Body of pancreas (tissue), 4 donors: ENCODE data around the gene RNF13. TPM values are rescaled to one million over a fixed set of nuclear protein-coding genes. Genes with fewer than 3 reads are reported as not detected.

Experiments used
- ATAC-seq: fragments of 150-250 bp; one replicate; pipeline ENCODE4 v1.9.1; 2016
- DNase-seq, 4 donors: peaks; one replicate each; pipeline ENCODE4 v3.0.0-alpha.2; 2019
- H3K27ac ChIP-seq, 4 donors: fragments of 200-600 bp; sonication (generic); 1 replicate in 3 of 4; 2 replicates in 1 of 4; pipeline versions ENCODE4 v1.5.1 to v1.6.1; 2016 to 2019; ENCODE audit warnings: mild to moderate bottlenecking in 1 of 4, mixed read lengths in 1 of 4, moderate library complexity in 1 of 4
- H3K27me3 ChIP-seq, 2 donors: fragments of 200-600 bp; sonication (generic); one replicate each; pipeline ENCODE4 v1.6.0; 2016; ENCODE audit warnings: mild to moderate bottlenecking in 1 of 2
- H3K36me3 ChIP-seq, 2 donors: fragments of 200-600 bp; sonication (generic); replicated peaks in 1 of 2; 2 replicates each; pipeline ENCODE4 v1.5.1; 2016; ENCODE audit warnings: low read depth in 2 of 2; ENCODE audit not compliant: insufficient read depth in 1 of 2
- H3K4me1 ChIP-seq: fragments of 200-600 bp; sonication (generic); one replicate; pipeline ENCODE4 v1.6.0; 2016
- H3K4me3 ChIP-seq, 2 donors: fragments of 200-600 bp; sonication (generic); 1 replicate in 1 of 2; 2 replicates in 1 of 2; pipeline ENCODE4 v1.5.1; 2016 to 2019
- H3K9me3 ChIP-seq, 3 donors: fragments of 200-600 bp; sonication (generic); 1 replicate in 2 of 3; 2 replicates in 1 of 3; pipeline ENCODE4 v1.5.1; 2016
- CTCF ChIP-seq, 7 experiments: fragments of 450-650 bp in 4 of 7; fragments of 200-600 bp in 3 of 7; sonication (generic) in 3 of 7; IDR thresholded peaks; one replicate each; pipeline ENCODE4 v1.5.1; 2016 to 2019; ENCODE audit warnings: antibody characterized with exemption in 7 of 7
- POLR2A ChIP-seq, 3 donors: fragments of 450-650 bp; IDR thresholded peaks; one replicate each; pipeline ENCODE4 v1.6.1; 2016; ENCODE audit warnings: antibody characterized with exemption in 3 of 3, mild to moderate bottlenecking in 2 of 3
- WGBS, 2 donors: methylation state at CpG; one replicate each; pipeline ENCODE4 v1.1.5; 2017; 5-methylcytosine and 5-hydroxymethylcytosine counted together
- intact Hi-C: fragments of 100-400 bp; cut with DNase I; formaldehyde crosslinking; loops from one replicate; pipeline ENCODE4 v1.15.1; 2023
- total RNA-seq, 2 donors: library from RNA; depleted of rRNA; stranded (reverse); fragments of >200 nt; gene quantifications; one replicate each; pipeline ENCODE4 v1.1.0, GENCODE V29; 2016

Gene RNF13
- total RNA-seq, 2 donors from 2014 or later, result 26.4 to 52.4 TPM

GRCh38 chr3:149848688-149849087 lies 35.7 kb downstream of the RNF13 start:
- intact Hi-C loops, result no loop called here
- Histone ChIP-seq H3K4me3 (no peak overlapping the region), H3K27me3 (no peaks in the 10 kb centered on the region), H3K36me3 (peaks cover 0 to 5% of the 10 kb centered on the region in 2 donors), H3K4me1 (peaks cover 16% of the 10 kb centered on the region), H3K27ac (no peak overlapping the region), H3K9me3 (no peaks in the 10 kb centered on the region)
- WGBS, 2 donors, result 50 to 72% methylated on average over 1 of the region's 1 CpG
- ATAC-seq, result no peak
- TF ChIP-seq CTCF (IDR thresholded peaks at IDR 0.05) (no peak), POLR2A (IDR thresholded peaks at IDR 0.05) (no peak)
- no peak for DNase-seq

GRCh38 chr3:149850787-149851584 lies 38.0 kb downstream of the RNF13 start:
- H3K27me3 ChIP-seq, result no peaks in the 10 kb centered on the region
- H3K4me3 ChIP-seq, result no peak overlapping the region
- DNase-seq (no peak), ATAC-seq (no peak)
- no peaks in the 10 kb centered on the region for H3K9me3 ChIP-seq
- 83 to 90% methylated on average over 6 of the region's 6 CpGs for WGBS, 2 donors
- H3K27ac ChIP-seq, result no peak overlapping the region
- H3K4me1 ChIP-seq, result peaks cover 6% of the 10 kb centered on the region
- H3K36me3 ChIP-seq, result peaks cover 0 to 9% of the 10 kb centered on the region in 2 donors
- TF ChIP-seq POLR2A (IDR thresholded peaks at IDR 0.05), result no peak
- no peak for TF ChIP-seq CTCF (IDR thresholded peaks at IDR 0.05)
- intact Hi-C loops, result no loop called here

- intact Hi-C loops, result no loop called here
- Histone ChIP-seq H3K27ac (no peak overlapping the region), H3K27me3 (no peaks in the 10 kb centered on the region), H3K4me3 (no peak overlapping the region), H3K4me1 (no peaks in the 10 kb centered on the region), H3K9me3 (no peaks in the 10 kb centered on the region), H3K36me3 (peaks cover 0 to 5% of the 10 kb centered on the region in 2 donors)
- no peak for ATAC-seq
- DNase-seq, result no peak
- no peak for TF ChIP-seq CTCF (IDR thresholded peaks at IDR 0.05)
- no peak for TF ChIP-seq POLR2A (IDR thresholded peaks at IDR 0.05)
- WGBS, 2 donors, result 45 to 63% methylated on average over 2 of the region's 2 CpGs
Measured at GRCh38 chr3:149858911-149859310, 45.9 kb downstream of the RNF13 start.

GRCh38 chr3:149860881-149861280 lies 47.9 kb downstream of the RNF13 start:
- no peak for DNase-seq
- TF ChIP-seq CTCF (IDR thresholded peaks at IDR 0.05) (no peak), POLR2A (IDR thresholded peaks at IDR 0.05) (no peak)
- Histone ChIP-seq H3K4me1 (no peaks in the 10 kb centered on the region), H3K27me3 (no peaks in the 10 kb centered on the region), H3K9me3 (no peaks in the 10 kb centered on the region), H3K27ac (no peak overlapping the region), H3K4me3 (no peak overlapping the region), H3K36me3 (peaks cover 0 to 3% of the 10 kb centered on the region in 2 donors)
- 82 to 83% methylated on average over 3 of the region's 3 CpGs for WGBS, 2 donors
- no peak for ATAC-seq
- intact Hi-C loops, result no loop called here

DNA sequence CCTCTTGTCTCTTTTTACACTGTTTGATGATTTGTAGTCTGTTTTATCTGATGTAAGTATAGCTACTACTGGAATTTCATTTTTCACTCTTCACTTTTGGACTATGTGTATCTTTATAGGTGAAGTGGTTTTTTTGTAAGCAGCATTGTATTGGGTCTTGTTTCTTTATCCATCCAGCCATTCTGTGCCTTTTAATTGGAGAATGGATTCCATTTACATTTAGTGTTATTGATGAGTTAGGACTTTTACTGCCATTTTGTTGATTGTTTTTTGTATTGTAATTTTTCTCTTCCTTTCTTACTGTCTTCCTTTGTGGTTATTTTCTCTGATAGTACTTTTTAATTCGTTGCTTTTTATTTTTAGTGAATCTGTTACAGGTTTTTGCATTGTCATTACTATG lies 54.5 kb downstream of the RNF13 start:
- no peak overlapping the region for H3K27ac ChIP-seq
- H3K4me3 ChIP-seq, result no peak overlapping the region
- ATAC-seq, result no peak
- no peak for TF ChIP-seq CTCF (IDR thresholded peaks at IDR 0.05)
- H3K9me3 ChIP-seq, result no peaks in the 10 kb centered on the region
- intact Hi-C loops, result no loop called here
- peaks cover 0 to 3% of the 10 kb centered on the region in 2 donors for H3K36me3 ChIP-seq
- no peaks in the 10 kb centered on the region for H3K27me3 ChIP-seq
- H3K4me1 ChIP-seq, result no peaks in the 10 kb centered on the region
- DNase-seq, result no peak
- WGBS, 2 donors, result 42 to 100% methylated on average over 1 of the region's 1 CpG
